Body of pancreas (tissue), 4 donors: ENCODE data around the gene PPP6R2.

Source experiments
- CTCF ChIP-seq, 7 experiments: fragments of 450-650 bp in 4 of 7; fragments of 200-600 bp in 3 of 7; sonication (generic) in 3 of 7; IDR thresholded peaks; one replicate each; pipeline ENCODE4 v1.5.1; 2016 to 2019; ENCODE audit warnings: antibody characterized with exemption in 7 of 7
- POLR2A ChIP-seq, 3 donors: fragments of 450-650 bp; IDR thresholded peaks; one replicate each; pipeline ENCODE4 v1.6.1; 2016; ENCODE audit warnings: antibody characterized with exemption in 3 of 3, mild to moderate bottlenecking in 2 of 3

- TF ChIP-seq CTCF (IDR thresholded peaks at IDR 0.05) (peak in 1 of 7 experiments; percentile 6), POLR2A (IDR thresholded peaks at IDR 0.05) (peak in 2 of 3 donors; percentile 38 to 45)
These were observed 142.3 kb downstream of the PPP6R2 start for GRCh38 chr22:50485221-50486131.
